GM21360 (cell line): ENCODE results near the gene NR1I3.
"Not testable (repeated sequence)": the region's sequence is repeated elsewhere in the genome, so short reads cannot be mapped to it uniquely, and the experiment has no call there.

Experiments
- ATAC-seq: cut with Tn5 transposase; IDR thresholded peaks from one replicate; pipeline ENCODE4 v1.9.1; 2021; ENCODE audit warnings: mild to moderate bottlenecking, moderate library complexity; ENCODE audit not compliant: unreplicated experiment

The NR1I3 gene, protein sequence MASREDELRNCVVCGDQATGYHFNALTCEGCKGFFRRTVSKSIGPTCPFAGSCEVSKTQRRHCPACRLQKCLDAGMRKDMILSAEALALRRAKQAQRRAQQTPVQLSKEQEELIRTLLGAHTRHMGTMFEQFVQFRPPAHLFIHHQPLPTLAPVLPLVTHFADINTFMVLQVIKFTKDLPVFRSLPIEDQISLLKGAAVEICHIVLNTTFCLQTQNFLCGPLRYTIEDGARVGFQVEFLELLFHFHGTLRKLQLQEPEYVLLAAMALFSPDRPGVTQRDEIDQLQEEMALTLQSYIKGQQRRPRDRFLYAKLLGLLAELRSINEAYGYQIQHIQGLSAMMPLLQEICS

GRCh38 chr1:161238039-161238473, at the start of gene NR1I3:
Gene NR1I3 (minus strand): TSS chr1:161238203. CDS start chr1:161236565, 1,638 bp downstream.
- no peak for ATAC-seq

- ATAC-seq = no peak
These were observed 49.6 kb upstream of the NR1I3 start for GRCh38 chr1:161287482-161288054.

DNA sequence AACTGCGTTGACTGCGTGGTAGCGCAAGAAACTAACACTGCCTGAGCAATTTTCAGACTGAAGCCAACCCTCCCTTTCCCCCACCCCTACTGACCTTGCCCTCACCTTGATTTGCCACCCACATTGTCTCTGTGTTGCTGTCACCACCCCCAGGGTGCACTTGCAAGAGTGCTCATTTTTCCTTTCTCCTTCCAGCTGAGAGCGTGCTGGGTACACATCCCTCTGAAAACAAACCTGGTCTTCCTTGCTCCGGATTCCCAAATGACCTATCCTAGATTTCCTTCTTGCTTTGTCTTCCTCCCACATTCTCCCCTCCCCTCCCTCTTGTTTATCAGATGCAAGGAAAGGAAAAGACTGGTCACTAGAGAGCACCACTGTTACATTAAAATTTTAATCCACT, 47.5 kb upstream of the NR1I3 start:
- no peak for ATAC-seq

DNA sequence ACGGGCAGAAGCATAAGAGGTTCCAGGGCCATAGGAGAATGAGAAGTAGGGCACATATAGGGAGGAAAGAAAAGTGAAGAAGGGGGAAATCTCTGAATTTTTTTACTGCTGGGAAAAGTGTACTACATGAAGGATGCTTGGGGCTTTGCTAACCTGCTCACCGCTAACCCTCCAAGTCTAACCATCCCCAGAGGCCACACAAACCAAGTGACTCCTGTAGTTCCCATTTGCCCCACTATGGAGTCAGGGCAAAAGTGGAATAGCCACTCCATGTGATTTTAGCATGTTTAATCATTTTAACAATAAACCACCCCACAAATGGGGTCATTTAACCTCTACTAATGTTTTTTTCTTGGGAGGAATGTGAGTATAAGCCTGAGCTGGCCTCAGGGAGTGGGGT, 47.1 kb upstream of the NR1I3 start:
- no peak for ATAC-seq

GRCh38 chr1:161282991-161283390, 45.0 kb upstream of the NR1I3 start:
- no peak for ATAC-seq

GRCh38 chr1:161274874-161275273, 36.9 kb upstream of the NR1I3 start:
- no peak for ATAC-seq

DNA sequence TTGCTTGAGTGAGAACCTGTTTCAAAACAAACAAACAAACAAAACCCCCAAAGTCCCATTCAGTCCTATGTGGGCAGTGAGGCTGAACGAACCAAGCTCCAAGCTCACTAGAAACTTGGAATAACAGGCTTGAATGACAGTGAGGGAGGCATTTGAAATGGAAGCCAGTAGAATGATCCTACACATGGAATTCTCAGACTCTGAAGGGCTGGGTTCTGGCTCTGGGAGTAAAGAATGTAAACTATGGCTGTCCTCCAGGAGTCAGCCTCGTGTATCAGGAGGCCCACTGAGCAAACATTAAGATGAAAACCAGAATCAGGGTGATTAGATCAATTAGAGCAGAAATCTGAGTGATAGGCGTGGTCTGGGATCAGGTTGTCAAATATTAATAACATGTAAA, 35.4 kb upstream of the NR1I3 start:
- no peak for ATAC-seq

GRCh38 chr1:161267321-161267720, 29.3 kb upstream of the NR1I3 start:
- no peak for ATAC-seq

DNA sequence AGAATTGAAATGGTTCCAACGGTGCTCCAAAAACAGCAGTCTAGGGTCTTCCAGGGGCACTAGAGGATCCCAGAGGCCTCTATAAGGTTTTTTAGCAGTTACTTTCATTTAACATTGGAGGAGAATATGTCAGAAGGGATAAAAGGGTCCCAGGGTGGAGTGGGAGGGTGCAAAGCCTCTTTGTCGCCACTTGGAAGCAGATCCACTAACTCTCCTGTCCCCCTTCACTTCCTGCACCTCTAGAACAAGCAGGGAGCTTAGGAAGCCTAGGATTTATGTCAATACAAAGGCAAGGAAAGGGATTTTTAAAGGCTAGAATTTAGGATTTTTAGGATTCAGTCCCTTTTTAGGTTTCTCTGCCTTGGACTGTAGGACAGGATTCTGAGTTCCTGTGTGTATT, 28.8 kb upstream of the NR1I3 start:
- no peak for ATAC-seq

- ATAC-seq = no peak
These were observed 28.2 kb upstream of the NR1I3 start for GRCh38 chr1:161266202-161266601.

- no peak for ATAC-seq
These were observed 27.3 kb upstream of the NR1I3 start for GRCh38 chr1:161265305-161265704.

DNA sequence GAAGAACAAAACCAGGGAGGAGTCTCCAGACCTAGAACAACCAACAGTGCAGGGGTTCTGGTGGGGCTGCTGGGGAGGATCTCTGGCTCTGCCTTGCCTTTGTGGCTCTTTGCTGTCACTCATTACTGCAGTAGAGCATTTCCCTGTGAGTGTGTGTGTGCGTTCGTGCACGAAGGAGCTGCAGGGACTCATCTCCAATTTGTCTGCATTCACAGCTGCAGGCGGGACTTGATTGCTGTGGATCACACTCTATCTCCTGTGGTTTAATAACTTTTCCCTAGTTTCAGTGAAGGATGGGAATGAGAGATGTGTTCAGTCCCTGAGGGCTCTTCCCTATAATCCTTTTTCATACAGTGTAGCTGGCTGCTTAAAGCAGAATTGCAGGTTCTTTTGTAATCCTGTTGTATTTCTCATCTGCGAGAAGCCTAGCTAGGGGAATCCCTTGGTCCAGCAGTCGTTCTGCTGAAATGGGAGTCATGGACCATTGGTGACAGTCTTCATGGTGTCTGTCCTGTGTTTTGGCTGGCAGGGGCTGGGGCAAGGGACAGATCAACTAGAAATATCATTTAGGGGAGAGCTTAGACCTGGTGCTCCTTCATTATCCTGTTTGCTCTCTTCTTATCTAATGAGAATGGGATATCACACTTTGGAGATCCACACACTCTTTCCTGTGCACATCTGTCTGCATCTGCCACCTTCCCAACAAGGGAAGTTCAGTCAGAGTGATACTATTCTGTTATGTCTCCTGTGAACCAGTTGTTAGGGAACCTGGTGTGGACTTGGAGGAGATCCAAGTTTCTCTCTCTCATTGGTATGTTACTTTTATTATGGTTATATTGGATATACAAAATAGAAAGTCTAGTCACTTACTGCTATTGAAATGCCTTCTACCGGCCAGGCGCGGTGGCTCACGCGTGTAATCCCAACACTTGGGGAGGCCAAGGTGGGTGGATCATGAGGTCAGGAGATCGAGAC, 23.5 kb upstream of the NR1I3 start:
- no peak for ATAC-seq

- no peak for ATAC-seq
These were observed 22.6 kb upstream of the NR1I3 start for GRCh38 chr1:161260376-161261260.

GRCh38 chr1:161259765-161260164, 21.8 kb upstream of the NR1I3 start:
- no peak for ATAC-seq

DNA sequence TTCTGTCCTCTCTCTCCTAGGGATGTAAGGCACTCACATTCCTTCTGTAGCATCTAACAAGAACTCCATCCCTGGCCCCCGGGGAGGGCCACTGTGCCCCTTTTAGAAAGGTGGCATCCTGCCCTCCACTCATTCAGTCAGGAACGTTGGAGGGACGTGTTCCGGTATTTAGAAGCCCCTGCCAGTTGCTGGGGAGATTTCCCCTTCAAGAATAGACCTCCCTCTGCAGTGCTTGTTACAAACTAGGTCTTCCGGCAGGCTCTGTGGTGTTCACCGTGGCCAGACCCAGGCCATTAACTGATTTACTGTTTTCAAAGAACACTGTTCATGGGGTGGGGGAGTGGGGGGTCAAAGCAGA, 21.3 kb upstream of the NR1I3 start:
- no peak for ATAC-seq

GRCh38 chr1:161258439-161259344, 20.7 kb upstream of the NR1I3 start, which contains the start of gene PCP4L1:
Gene PCP4L1 (plus strand): TSS chr1:161258745. CDS start chr1:161258975, 230 bp downstream.
- ATAC-seq = no peak

GRCh38 chr1:161257109-161257508, 19.1 kb upstream of the NR1I3 start:
- not testable (repeated sequence) for ATAC-seq

DNA sequence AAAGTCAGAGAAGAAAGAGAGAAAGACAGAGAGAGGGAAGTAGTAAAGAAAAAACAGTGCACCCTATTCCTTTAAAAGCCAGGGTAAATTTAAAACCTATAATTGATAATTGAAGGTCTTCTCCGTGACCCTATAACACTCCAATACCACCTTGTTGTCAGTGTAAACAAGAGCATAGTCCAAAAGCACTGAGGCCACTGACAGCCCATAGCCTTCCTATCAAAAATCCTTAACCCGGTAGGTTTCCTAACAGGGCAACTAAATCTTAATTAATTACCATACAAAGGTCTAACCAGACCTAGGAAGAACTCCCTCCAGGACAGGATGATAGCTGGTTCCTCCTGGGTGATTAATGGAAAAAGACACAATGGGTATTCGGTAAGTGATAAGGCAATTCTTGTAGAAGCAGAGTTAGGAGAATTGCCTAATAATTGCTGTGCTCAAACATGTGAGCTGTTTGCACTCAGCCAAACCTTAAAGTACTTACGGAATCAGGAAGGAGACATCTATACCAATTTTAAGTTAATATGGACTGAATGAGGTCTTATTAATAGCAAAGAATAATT, 18.0 kb upstream of the NR1I3 start:
- not testable (repeated sequence) for ATAC-seq

- not testable (repeated sequence) for ATAC-seq
These were observed 17.3 kb upstream of the NR1I3 start for GRCh38 chr1:161255302-161255701.
